Mesendoderm (in vitro differentiated cells): Measurements from ENCODE around the gene ARHGEF16.

ENCODE experiments used
- DNase-seq: peaks from one replicate; pipeline ENCODE4 v3.0.0; 2013
- H2AK5ac ChIP-seq: 2 replicates; pipeline ENCODE4 v1.6.1; 2013; ENCODE audit warnings: low read length, inconsistent platforms
- H2BK120ac ChIP-seq: 2 replicates; pipeline ENCODE4 v1.6.1; 2013; ENCODE audit warnings: low read depth, mild to moderate bottlenecking, low read length, moderate library complexity, mixed read lengths
- H2BK15ac ChIP-seq: replicated peaks from 2 replicates; pipeline ENCODE4 v1.6.1; 2013; ENCODE audit warnings: low read depth, mild to moderate bottlenecking, moderate library complexity
- H2BK5ac ChIP-seq: 2 replicates; pipeline ENCODE4 v1.6.1; 2013; ENCODE audit warnings: low read length, inconsistent platforms
- H3K18ac ChIP-seq: 2 replicates; pipeline ENCODE4 v1.6.1; 2013; ENCODE audit warnings: mild to moderate bottlenecking, low read length, mixed read lengths
- H3K23ac ChIP-seq: one replicate; pipeline ENCODE4 v1.6.1; 2013; ENCODE audit warnings: low read length
- H3K27ac ChIP-seq: 2 replicates; pipeline ENCODE4 v1.5.1; 2013; ENCODE audit warnings: low read depth, mild to moderate bottlenecking, inconsistent platforms, low read length, moderate library complexity
- H3K27me3 ChIP-seq: 2 replicates; pipeline ENCODE4 v1.6.1; 2013; ENCODE audit warnings: low read length, control low read depth, mild to moderate bottlenecking, inconsistent platforms; ENCODE audit not compliant: insufficient read depth, poor library complexity
- H3K36me3 ChIP-seq: 2 replicates; pipeline ENCODE4 v1.6.1; 2013; ENCODE audit warnings: low read length, inconsistent platforms; ENCODE audit not compliant: control insufficient read depth, insufficient read depth
- H3K4ac ChIP-seq: one replicate; pipeline ENCODE4 v1.6.1; 2013; ENCODE audit warnings: low read depth, mild to moderate bottlenecking, low read length, moderate library complexity
- H3K4me1 ChIP-seq: 2 replicates; pipeline ENCODE4 v1.6.1; 2013; ENCODE audit warnings: low read depth, low read length, inconsistent platforms; ENCODE audit not compliant: control insufficient read depth
- H3K4me2 ChIP-seq: 2 replicates; pipeline ENCODE4 v1.6.1; 2013; ENCODE audit warnings: low read length
- H3K4me3 ChIP-seq: 2 replicates; pipeline ENCODE4 v1.5.1; 2013; ENCODE audit warnings: mild to moderate bottlenecking, low read length
- H3K56ac ChIP-seq: one replicate; pipeline ENCODE4 v1.6.1; 2013; ENCODE audit warnings: low read length
- H3K79me1 ChIP-seq: 2 replicates; pipeline ENCODE4 v1.6.1; 2013; ENCODE audit warnings: low read length, inconsistent platforms
- H3K79me2 ChIP-seq: 2 replicates; pipeline ENCODE4 v1.6.1; 2013; ENCODE audit warnings: mild to moderate bottlenecking, low read length; ENCODE audit not compliant: control insufficient read depth, insufficient read depth
- H3K9ac ChIP-seq: 2 replicates; pipeline ENCODE4 v1.6.1; 2013; ENCODE audit warnings: low read length, inconsistent platforms
- H4K5ac ChIP-seq: one replicate; pipeline ENCODE4 v1.6.1; 2013; ENCODE audit warnings: low read length
- H4K8ac ChIP-seq: one replicate; pipeline ENCODE4 v1.6.1; 2013; ENCODE audit warnings: low read depth, mild to moderate bottlenecking, control low read depth, low read length, moderate library complexity
- WGBS: extraction: QIAGEN DNeasy Blood & Tissue Kit; methylation state at CpG from one replicate; pipeline ENCODE4 v1.1.7; 2013; ENCODE audit warnings: low lambda C conversion rate, missing lambda C conversion rate; ENCODE audit not compliant: insufficient coverage; ENCODE audit errors: extremely low coverage; 5-methylcytosine and 5-hydroxymethylcytosine counted together

The ARHGEF16 gene

GRCh38 chr1:3521426-3521825 lies 67.0 kb downstream of the ARHGEF16 start:
- H3K4ac ChIP-seq, result no peak overlapping the region
- no peaks in the 10 kb centered on the region for H3K79me2 ChIP-seq
- no peak overlapping the region for H3K4me3 ChIP-seq
- H2BK15ac ChIP-seq, result no peak overlapping the region
- H4K5ac ChIP-seq, result no peak overlapping the region
- no peaks in the 10 kb centered on the region for H3K36me3 ChIP-seq
- H3K18ac ChIP-seq, result no peak overlapping the region
- H3K4me1 ChIP-seq, result no peaks in the 10 kb centered on the region
- no peak overlapping the region for H2BK120ac ChIP-seq
- H2AK5ac ChIP-seq, result no peak overlapping the region
- H3K4me2 ChIP-seq, result no peak overlapping the region
- DNase-seq, result no peak
- no peaks in the 10 kb centered on the region for H3K79me1 ChIP-seq
- H2BK5ac ChIP-seq, result no peak overlapping the region
- H3K23ac ChIP-seq, result no peak overlapping the region
- H3K56ac ChIP-seq, result no peak overlapping the region
- H4K8ac ChIP-seq, result no peak overlapping the region
- no peak overlapping the region for H3K27ac ChIP-seq
- no CpG with 5 or more reads among the region's 16 CpGs for WGBS
- no peak overlapping the region for H3K9ac ChIP-seq
- H3K27me3 ChIP-seq, result no peaks in the 10 kb centered on the region

- Histone ChIP-seq H3K4me3 (no peak overlapping the region), H3K27me3 (no peaks in the 10 kb centered on the region), H3K9ac (no peak overlapping the region), H3K79me2 (no peaks in the 10 kb centered on the region), H2BK15ac (no peak overlapping the region), H3K79me1 (no peaks in the 10 kb centered on the region), H3K4me2 (no peak overlapping the region), H3K36me3 (no peaks in the 10 kb centered on the region), H2BK120ac (no peak overlapping the region), H3K4me1 (no peaks in the 10 kb centered on the region), H4K8ac (no peak overlapping the region), H3K27ac (no peak overlapping the region), H4K5ac (no peak overlapping the region), H2AK5ac (no peak overlapping the region), H3K4ac (no peak overlapping the region), H2BK5ac (no peak overlapping the region), H3K56ac (no peak overlapping the region), H3K18ac (no peak overlapping the region), H3K23ac (no peak overlapping the region)
- DNase-seq, result no peak
- no CpG with 5 or more reads among the region's 13 CpGs for WGBS
Observed at GRCh38 chr1:3522112-3522511, 67.6 kb downstream of the ARHGEF16 start.

GRCh38 chr1:3522564-3523265 lies 68.2 kb downstream of the ARHGEF16 start:
- no peaks in the 10 kb centered on the region for H3K79me2 ChIP-seq
- H4K8ac ChIP-seq, result no peak overlapping the region
- H3K23ac ChIP-seq, result no peak overlapping the region
- no peak overlapping the region for H3K4ac ChIP-seq
- no peak overlapping the region for H2BK5ac ChIP-seq
- no peak overlapping the region for H3K4me3 ChIP-seq
- H3K9ac ChIP-seq, result no peak overlapping the region
- no peak overlapping the region for H3K4me2 ChIP-seq
- no CpG with 5 or more reads among the region's 19 CpGs for WGBS
- H3K56ac ChIP-seq, result no peak overlapping the region
- H3K4me1 ChIP-seq, result no peaks in the 10 kb centered on the region
- H2BK15ac ChIP-seq, result no peak overlapping the region
- no peaks in the 10 kb centered on the region for H3K27me3 ChIP-seq
- no peaks in the 10 kb centered on the region for H3K79me1 ChIP-seq
- no peak overlapping the region for H3K27ac ChIP-seq
- no peak overlapping the region for H4K5ac ChIP-seq
- no peak overlapping the region for H2BK120ac ChIP-seq
- H2AK5ac ChIP-seq, result no peak overlapping the region
- H3K36me3 ChIP-seq, result no peaks in the 10 kb centered on the region
- no peak overlapping the region for H3K18ac ChIP-seq
- no peak for DNase-seq

GRCh38 chr1:3523980-3524379 lies 69.5 kb downstream of the ARHGEF16 start:
- Histone ChIP-seq H4K5ac (no peak overlapping the region), H3K36me3 (no peaks in the 10 kb centered on the region), H2BK15ac (no peak overlapping the region), H3K27me3 (no peaks in the 10 kb centered on the region), H2AK5ac (no peak overlapping the region), H2BK120ac (no peak overlapping the region), H3K4me3 (no peak overlapping the region), H3K18ac (no peak overlapping the region), H2BK5ac (no peak overlapping the region), H3K9ac (no peak overlapping the region), H3K23ac (no peak overlapping the region), H3K4ac (no peak overlapping the region), H3K4me2 (no peak overlapping the region), H3K27ac (no peak overlapping the region), H3K4me1 (no peaks in the 10 kb centered on the region), H3K79me2 (no peaks in the 10 kb centered on the region), H3K56ac (no peak overlapping the region), H4K8ac (no peak overlapping the region), H3K79me1 (no peaks in the 10 kb centered on the region)
- DNase-seq, result no peak
- no CpG with 5 or more reads among the region's 13 CpGs for WGBS

GRCh38 chr1:3524556-3525203 lies 70.2 kb downstream of the ARHGEF16 start:
- Histone ChIP-seq H2BK15ac (no peak overlapping the region), H3K27ac (no peak overlapping the region), H4K8ac (no peak overlapping the region), H3K23ac (no peak overlapping the region), H3K79me2 (no peaks in the 10 kb centered on the region), H3K27me3 (no peaks in the 10 kb centered on the region), H3K9ac (no peak overlapping the region), H3K79me1 (no peaks in the 10 kb centered on the region), H3K36me3 (no peaks in the 10 kb centered on the region), H2BK5ac (no peak overlapping the region), H3K56ac (peak overlapping the region; percentile 34), H3K4me1 (no peaks in the 10 kb centered on the region), H2AK5ac (no peak overlapping the region), H4K5ac (no peak overlapping the region), H3K18ac (no peak overlapping the region), H2BK120ac (no peak overlapping the region), H3K4me2 (no peak overlapping the region), H3K4me3 (no peak overlapping the region), H3K4ac (no peak overlapping the region)
- DNase-seq, result no peak
- no CpG with 5 or more reads among the region's 20 CpGs for WGBS
